GM21390 (cell line): Measurements from ENCODE around the gene KIAA1958.

Experiments used
- ATAC-seq: cut with Tn5 transposase; IDR thresholded peaks from one replicate; pipeline ENCODE4 v1.9.1; 2021; ENCODE audit not compliant: unreplicated experiment

KIAA1958 gene

GRCh38 chr9:112527959-112528358 is 41.3 kb downstream of the KIAA1958 start:
- no peak for ATAC-seq

DNA sequence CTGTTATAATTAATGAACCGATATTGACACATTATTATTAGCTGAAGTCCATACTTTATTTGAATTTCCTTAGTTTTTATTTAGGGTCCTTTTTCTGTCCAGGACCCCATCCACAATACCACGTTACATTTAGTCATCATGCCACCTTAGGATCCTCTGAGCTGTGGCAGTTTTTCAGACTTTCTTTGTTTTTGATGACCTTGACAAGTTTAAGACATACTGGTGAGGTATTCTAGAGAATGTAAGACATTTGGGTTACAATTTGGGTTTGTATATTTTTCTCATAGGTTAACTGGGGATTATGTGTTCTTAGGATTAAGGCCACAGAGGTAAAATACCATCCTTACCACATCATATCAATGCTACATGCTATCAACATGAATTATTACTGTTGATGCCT is 42.7 kb downstream of the KIAA1958 start:
- ATAC-seq: no peak

DNA sequence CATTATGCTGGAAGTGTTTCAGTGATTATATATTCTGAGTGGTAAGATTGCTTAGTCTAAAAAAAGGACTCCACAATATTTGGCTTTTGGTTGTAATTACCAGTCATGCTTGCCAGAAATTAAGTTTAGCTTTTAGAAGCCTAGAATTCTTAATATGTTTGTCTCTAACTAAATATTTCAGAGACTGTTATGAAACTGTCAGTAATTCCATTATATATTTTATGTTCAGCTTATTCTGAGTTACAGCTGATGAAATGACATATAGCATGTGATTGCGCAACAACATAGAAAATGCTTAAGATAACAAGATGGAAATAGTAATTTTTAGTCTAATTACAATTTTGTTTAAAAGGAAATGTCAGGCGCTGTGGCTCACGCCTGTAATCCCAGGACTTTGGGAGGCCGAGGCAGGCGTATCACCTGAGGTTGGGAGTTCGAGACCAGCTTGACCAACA is 44.2 kb downstream of the KIAA1958 start:
- ATAC-seq: no peak

DNA sequence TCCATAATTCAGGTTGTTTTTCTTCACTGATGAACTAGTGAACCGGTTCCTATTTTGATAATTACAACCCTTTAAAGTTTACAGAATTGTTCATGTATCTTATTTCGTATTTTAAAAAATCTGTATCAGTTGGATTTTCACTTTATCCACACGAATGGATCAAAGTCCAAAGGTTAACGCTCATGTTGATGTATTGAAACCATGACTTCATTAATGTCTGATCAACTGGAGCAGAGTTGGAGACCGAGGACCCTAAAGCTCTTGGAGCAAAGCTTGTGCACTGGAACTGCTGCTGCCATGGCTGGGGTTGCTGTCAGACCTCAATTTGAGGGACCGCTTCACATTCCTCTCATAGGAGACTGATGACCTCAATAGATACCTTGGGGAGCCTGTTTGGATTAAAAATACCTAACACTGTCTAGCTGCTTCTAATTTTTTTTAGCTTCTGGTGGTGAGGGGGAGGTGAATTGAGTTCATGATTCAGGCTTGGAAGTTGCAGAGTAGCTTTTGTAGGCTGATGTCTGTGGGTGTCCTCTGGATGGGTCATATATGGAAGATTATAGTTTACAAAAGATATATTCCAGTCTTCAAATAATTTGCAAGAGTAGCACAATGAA is 45.1 kb downstream of the KIAA1958 start:
- no peak for ATAC-seq

GRCh38 chr9:112532427-112532826 is 45.8 kb downstream of the KIAA1958 start:
- ATAC-seq: no peak

- no peak for ATAC-seq
Measured at GRCh38 chr9:112533660-112534059, 47.0 kb downstream of the KIAA1958 start.

DNA sequence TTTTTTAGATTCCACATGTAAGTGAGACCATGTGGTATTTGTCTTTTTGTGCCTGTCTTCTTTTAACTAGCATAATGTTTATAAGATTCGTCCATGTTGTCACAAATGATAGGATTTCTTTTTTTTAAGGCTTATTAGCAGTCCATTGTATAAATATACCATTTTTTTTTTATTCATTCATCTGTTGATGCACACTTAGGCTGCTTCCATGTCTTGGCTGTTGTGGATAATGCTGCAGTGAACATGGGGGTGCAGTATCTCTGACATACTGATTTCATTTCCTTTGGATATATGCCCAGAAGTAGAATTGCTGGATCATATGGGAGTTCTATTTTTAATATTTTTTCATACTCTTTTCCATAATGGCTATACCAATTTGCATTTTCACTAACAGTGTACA is 48.7 kb downstream of the KIAA1958 start:
- no peak for ATAC-seq

DNA sequence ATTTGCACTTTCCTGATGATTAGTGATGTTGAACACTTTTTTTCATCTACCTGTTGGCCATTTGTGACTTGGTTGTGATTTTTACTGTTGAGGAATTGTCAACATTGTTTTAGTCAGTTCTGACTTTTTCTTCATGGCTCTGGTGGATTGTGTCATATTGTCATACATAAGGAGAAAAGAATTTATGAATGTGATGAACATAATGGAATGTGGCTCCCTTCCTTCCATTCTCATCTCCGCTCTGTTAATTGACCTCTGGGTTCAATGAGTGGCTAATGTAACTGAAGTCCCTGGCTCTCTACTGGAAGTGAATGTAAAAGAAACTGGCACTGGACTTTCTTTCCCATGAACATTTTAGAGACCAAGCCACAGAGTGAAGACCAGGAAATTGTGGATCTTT is 49.2 kb downstream of the KIAA1958 start:
- no peak for ATAC-seq

DNA sequence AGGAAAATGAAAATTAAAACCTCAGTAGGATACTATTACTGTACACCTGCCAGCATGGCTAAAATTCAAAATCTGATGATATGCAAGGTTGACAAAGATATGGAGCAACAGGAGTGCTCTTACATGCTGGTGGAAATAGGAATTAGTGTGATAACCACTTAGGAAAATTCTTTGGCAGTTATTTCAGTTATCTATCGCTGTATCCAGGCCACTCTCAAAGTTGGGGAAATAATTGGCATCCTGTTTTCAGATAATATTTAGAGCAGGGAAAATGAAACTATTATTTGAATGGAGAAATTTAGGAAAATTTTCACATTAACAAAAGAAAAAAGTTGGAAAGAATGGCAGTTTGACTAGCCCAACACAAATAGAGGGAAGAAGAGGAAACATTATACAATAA is 50.9 kb downstream of the KIAA1958 start:
- no peak for ATAC-seq

GRCh38 chr9:112540800-112541199 is 54.2 kb downstream of the KIAA1958 start:
- no peak for ATAC-seq

GRCh38 chr9:112541685-112542084 is 55.1 kb downstream of the KIAA1958 start:
- no peak for ATAC-seq

DNA sequence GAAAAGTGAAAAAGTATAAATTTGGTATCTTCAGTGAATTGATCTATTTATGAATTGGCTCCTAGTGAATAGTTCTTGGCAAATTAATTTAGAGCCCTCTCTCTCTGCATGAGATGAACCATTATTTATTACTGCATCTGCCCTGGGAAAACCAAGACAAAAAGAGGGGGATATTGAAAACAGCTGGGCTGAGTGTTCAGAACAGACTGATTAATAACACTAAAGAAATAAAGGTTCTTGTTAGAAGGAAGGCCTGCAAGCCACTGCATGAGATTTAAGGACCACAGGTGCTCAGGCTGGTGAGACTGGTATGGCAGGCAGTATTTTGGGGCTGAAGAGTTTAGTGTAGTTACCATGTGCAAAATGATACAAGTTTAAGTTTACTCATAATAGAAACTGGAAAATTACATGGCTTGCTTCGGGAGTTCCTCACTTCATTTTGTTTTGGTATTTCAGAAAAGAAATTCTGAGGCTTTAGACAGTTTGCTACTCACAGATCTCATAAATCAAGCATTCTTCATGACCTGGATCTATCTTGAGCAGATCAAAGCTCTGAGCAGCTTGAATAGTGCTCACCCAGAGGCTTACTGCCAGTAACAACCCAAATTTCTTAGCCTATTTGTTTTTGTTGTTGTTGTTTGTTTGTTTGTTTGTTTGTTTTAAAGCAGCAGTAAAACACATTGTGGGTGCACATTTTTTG is 56.1 kb downstream of the KIAA1958 start:
- ATAC-seq: no peak

DNA sequence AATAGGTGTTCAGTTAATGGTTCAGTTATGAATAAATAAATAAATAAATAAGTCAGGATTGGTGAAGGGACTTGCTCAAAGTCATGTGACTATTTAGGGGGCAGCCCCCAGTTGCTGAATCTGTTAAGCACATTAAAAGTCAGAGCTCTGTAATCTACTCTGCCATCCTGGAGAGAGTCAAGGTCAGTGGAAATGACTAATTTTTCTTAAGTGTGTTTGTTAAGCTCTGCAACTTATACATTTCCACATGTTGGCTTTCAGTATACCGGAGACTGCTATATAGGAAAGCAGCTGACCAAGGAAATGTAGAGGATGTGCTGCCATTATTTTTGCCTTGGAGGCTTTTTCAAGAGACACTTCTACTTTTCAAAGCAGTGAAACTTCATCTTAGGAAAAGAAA is 57.9 kb downstream of the KIAA1958 start:
- no peak for ATAC-seq

GRCh38 chr9:112545237-112545636 is 58.6 kb downstream of the KIAA1958 start:
- ATAC-seq: no peak

DNA sequence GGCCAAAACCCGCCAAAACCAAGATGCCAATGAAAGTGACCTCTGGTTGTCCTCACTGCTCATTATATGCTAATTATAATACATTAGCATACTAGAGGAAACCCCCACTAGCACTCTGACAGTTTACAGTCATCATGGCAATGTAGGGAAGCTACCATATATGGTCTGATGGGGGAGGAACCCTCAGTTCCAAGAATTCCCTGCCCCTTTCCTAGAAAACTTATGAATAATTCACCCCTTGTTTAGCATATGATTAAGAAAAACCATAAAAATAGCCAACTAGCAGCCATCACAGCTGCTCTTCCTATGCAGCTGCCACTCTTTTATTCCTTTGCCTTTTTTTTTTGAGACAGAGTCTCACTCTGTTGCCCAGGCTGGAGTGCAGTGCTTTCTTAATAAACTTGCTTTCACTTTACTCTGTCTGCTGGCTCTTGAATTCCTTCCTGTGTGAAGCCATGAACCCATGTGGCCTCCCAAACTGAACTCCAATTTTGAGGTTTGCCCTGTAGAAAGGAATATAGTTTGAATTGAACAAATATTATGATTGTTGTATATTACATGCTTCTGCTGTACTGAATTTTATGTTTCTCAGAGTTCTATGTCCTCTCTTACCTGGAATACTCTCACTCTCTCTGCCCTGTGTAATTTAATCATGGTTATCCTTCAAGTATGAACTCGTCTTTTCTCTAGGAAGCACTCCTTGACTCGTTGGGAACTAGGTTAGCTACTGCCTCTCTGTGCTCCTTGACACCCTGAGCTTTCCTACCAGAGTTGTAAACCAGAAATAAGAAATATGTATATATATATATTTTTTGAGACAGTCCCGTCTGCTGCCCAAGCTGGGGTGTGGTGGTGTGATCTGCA is 59.8 kb downstream of the KIAA1958 start:
- ATAC-seq: no peak

GRCh38 chr9:112548051-112548440 is 61.4 kb downstream of the KIAA1958 start:
- no peak for ATAC-seq

DNA sequence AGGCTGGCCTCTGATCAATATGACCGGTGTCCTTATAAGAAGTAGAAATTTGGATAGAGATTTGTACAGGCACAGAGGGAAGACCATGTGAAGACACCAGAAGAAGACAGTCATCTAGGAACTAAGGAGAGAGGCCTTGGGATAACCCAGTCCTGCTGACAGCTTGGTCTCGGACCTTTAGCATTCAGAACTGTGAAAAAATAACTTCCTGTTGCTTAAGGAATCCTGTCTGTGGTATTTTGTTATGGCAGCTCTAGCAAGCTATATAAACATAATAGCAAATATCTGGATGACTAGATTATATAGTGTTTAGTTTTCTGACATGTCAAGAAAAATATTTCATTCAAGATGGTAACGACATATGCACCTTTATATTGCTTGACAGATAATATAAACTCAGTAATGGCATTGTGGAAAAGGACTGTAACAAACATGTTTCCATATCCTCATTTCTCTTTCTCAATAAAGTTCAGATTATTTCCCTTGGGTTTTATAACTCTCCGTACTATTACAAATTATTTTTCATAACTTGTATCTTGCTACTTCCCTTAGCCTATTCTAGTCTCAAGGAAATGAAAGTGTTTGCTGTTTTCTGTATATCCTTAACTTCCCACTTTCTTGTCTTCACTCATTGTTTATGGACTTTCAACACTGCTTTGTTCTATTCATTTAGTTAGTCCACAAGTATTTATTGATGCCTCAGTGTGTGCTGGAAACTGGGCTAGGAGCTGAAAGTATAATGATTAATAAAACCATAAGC is 62.4 kb downstream of the KIAA1958 start:
- ATAC-seq: no peak

- no peak for ATAC-seq
Measured at GRCh38 chr9:112550531-112550930, 63.9 kb downstream of the KIAA1958 start.

- no peak for ATAC-seq
Measured at GRCh38 chr9:112551641-112552040, 65.0 kb downstream of the KIAA1958 start.

- no peak for ATAC-seq
Measured at GRCh38 chr9:112552229-112553056, 65.8 kb downstream of the KIAA1958 start.
